Measurements from ENCODE around the gene PZP.

PZP gene

GRCh38 chr12:9127936-9128663 is 80.1 kb downstream of the PZP start:
- TF ChIP-seq, protein P1, sequence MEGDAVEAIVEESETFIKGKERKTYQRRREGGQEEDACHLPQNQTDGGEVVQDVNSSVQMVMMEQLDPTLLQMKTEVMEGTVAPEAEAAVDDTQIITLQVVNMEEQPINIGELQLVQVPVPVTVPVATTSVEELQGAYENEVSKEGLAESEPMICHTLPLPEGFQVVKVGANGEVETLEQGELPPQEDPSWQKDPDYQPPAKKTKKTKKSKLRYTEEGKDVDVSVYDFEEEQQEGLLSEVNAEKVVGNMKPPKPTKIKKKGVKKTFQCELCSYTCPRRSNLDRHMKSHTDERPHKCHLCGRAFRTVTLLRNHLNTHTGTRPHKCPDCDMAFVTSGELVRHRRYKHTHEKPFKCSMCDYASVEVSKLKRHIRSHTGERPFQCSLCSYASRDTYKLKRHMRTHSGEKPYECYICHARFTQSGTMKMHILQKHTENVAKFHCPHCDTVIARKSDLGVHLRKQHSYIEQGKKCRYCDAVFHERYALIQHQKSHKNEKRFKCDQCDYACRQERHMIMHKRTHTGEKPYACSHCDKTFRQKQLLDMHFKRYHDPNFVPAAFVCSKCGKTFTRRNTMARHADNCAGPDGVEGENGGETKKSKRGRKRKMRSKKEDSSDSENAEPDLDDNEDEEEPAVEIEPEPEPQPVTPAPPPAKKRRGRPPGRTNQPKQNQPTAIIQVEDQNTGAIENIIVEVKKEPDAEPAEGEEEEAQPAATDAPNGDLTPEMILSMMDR (IDR thresholded peaks at IDR 0.05; ENCODE audit: poor library complexity, severe bottlenecking) = no peak
- Histone ChIP-seq H3K36me3 (ENCODE audit: low read depth) (no peaks in the 10 kb centered on the region), H3K27me3 (ENCODE audit: insufficient read depth, poor library complexity, severe bottlenecking) (no peaks in the 10 kb centered on the region), H3K9me3 (ENCODE audit: severe bottlenecking) (no peaks in the 10 kb centered on the region), H3K4me1 (ENCODE audit: insufficient read depth, poor library complexity, severe bottlenecking) (no peaks in the 10 kb centered on the region), H3K27ac (ENCODE audit: poor library complexity, severe bottlenecking) (no peak overlapping the region), H3K4me3 (ENCODE audit: severe bottlenecking) (no peak overlapping the region)
- no peak for ATAC-seq (ENCODE audit: low read depth)
- no peak for DNase-seq (ENCODE audit: low spot score)

DNA sequence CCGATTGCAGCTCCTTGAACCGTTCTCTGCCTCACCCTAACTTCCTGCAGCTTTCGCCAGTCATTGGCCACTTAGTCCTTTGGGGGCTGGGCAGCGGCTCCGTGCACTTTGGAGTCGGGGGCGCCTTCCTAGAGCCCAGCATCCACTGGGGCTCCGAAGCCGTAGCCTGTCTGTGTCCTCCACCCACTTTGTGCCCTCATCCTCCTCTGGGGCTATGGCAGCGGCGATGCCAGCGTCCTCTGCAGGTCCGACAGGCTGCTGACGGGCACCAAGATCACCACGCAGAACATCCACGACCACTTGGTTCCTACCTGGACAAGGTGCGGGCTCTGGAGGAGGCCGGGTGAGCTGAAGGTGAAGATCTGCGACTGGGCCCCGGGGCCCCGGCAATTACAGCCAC is 80.7 kb downstream of the PZP start:
- no peaks in the 10 kb centered on the region for H3K36me3 ChIP-seq (ENCODE audit: low read depth)
- H3K27me3 ChIP-seq (ENCODE audit: insufficient read depth, poor library complexity, severe bottlenecking) = no peaks in the 10 kb centered on the region
- H3K4me3 ChIP-seq (ENCODE audit: severe bottlenecking) = no peak overlapping the region
- H3K27ac ChIP-seq (ENCODE audit: poor library complexity, severe bottlenecking) = no peak overlapping the region
- H3K9me3 ChIP-seq (ENCODE audit: severe bottlenecking) = no peaks in the 10 kb centered on the region
- no peak for ATAC-seq (ENCODE audit: low read depth)
- no peak for DNase-seq (ENCODE audit: low spot score)
- no peaks in the 10 kb centered on the region for H3K4me1 ChIP-seq (ENCODE audit: insufficient read depth, poor library complexity, severe bottlenecking)
- TF ChIP-seq, protein P1 (IDR thresholded peaks at IDR 0.05; ENCODE audit: poor library complexity, severe bottlenecking) = no peak

- no peak overlapping the region for H3K4me3 ChIP-seq (ENCODE audit: severe bottlenecking)
- H3K27me3 ChIP-seq (ENCODE audit: insufficient read depth, poor library complexity, severe bottlenecking) = no peaks in the 10 kb centered on the region
- DNase-seq (ENCODE audit: low spot score) (no peak), ATAC-seq (ENCODE audit: low read depth) (no peak)
- TF ChIP-seq, protein P1 (IDR thresholded peaks at IDR 0.05; ENCODE audit: poor library complexity, severe bottlenecking) = no peak
- H3K36me3 ChIP-seq (ENCODE audit: low read depth) = no peaks in the 10 kb centered on the region
- no peaks in the 10 kb centered on the region for H3K4me1 ChIP-seq (ENCODE audit: insufficient read depth, poor library complexity, severe bottlenecking)
- no peak overlapping the region for H3K27ac ChIP-seq (ENCODE audit: poor library complexity, severe bottlenecking)
- no peaks in the 10 kb centered on the region for H3K9me3 ChIP-seq (ENCODE audit: severe bottlenecking)
Measured at GRCh38 chr12:9124383-9125031, 83.7 kb downstream of the PZP start.

DNA sequence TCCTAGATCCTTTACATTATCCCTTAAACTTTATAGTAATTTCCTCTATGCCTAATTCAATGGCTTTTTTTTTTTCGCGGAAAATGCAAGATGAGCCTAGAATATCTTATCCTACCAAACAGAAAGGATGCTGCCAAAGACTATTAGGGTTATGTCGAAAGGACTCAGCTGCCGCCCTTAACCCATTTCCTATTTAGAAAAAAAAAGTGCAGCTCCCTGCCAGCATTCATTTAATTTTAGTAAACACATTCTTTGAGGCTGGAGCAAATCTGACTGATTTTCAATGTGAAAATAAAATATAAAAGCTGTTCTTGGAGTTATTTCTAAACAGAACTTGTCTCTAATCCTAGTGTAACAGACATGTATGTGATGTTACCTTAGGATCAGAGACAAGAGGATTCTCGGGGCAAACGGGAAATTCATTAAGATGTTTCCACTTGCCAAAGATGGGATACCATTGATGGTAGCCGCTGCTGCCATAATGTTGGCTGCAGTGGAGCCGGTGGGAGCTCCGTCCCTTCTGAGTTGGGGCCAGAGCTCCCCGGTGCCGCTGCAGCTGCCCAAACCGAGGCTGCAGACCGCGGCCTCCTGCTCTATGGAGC is 84.3 kb downstream of the PZP start:
- ATAC-seq (ENCODE audit: low read depth) (no peak), DNase-seq (ENCODE audit: low spot score) (no peak)
- TF ChIP-seq, protein P1 (IDR thresholded peaks at IDR 0.05; ENCODE audit: poor library complexity, severe bottlenecking) = no peak
- Histone ChIP-seq H3K4me3 (ENCODE audit: severe bottlenecking) (no peak overlapping the region), H3K27ac (ENCODE audit: poor library complexity, severe bottlenecking) (no peak overlapping the region), H3K4me1 (ENCODE audit: insufficient read depth, poor library complexity, severe bottlenecking) (no peaks in the 10 kb centered on the region), H3K36me3 (ENCODE audit: low read depth) (no peaks in the 10 kb centered on the region), H3K9me3 (ENCODE audit: severe bottlenecking) (no peaks in the 10 kb centered on the region), H3K27me3 (ENCODE audit: insufficient read depth, poor library complexity, severe bottlenecking) (no peaks in the 10 kb centered on the region)
